Umbilical cord (tissue), 2 donors: ENCODE results near the gene EHF. TPM values are rescaled to one million over a fixed set of nuclear protein-coding genes. Genes with fewer than 3 reads are reported as not detected.

Source experiments
- DNase-seq: peaks from one replicate; pipeline ENCODE4 v3.0.0-alpha.2; 2015; ENCODE audit warnings: low spot score
- total RNA-seq: library from RNA; depleted of rRNA; stranded (reverse); fragments of >200 nt; gene quantifications from one replicate; pipeline ENCODE4 v1.2.3, GENCODE V29; 2014; ENCODE audit warnings: low replicate concordance; ENCODE audit not compliant: insufficient read depth

The EHF gene
- total RNA-seq, 1 donor from 2014 or later: 6.3 TPM

- no peak for DNase-seq
Observed at GRCh38 chr11:34601609-34602008, 19.3 kb upstream of the EHF start.

- no peak for DNase-seq
Observed at GRCh38 chr11:34602245-34602644, 18.6 kb upstream of the EHF start.

GRCh38 chr11:34603129-34604001, 17.5 kb upstream of the EHF start:
- no peak for DNase-seq

- DNase-seq: no peak
Observed at GRCh38 chr11:34604145-34604544, 16.7 kb upstream of the EHF start.

GRCh38 chr11:34604911-34605310, 16.0 kb upstream of the EHF start:
- no peak for DNase-seq

GRCh38 chr11:34605481-34606325, 15.2 kb upstream of the EHF start:
- DNase-seq: no peak

GRCh38 chr11:34606326-34607120, 14.4 kb upstream of the EHF start:
- no peak for DNase-seq

GRCh38 chr11:34609187-34609751, 11.6 kb upstream of the EHF start:
- DNase-seq: no peak

GRCh38 chr11:34609850-34610249, 11.0 kb upstream of the EHF start:
- DNase-seq: no peak

- DNase-seq: no peak
Observed at GRCh38 chr11:34610324-34611041, 10.4 kb upstream of the EHF start.

GRCh38 chr11:34613015-34613414, 7.9 kb upstream of the EHF start:
- no peak for DNase-seq

- DNase-seq: peak; percentile 22
Observed at GRCh38 chr11:34613552-34614056, 7.3 kb upstream of the EHF start.

- DNase-seq: peak; percentile 75
Observed at GRCh38 chr11:34614344-34615104, 6.4 kb upstream of the EHF start.

- DNase-seq: no peak
Observed at GRCh38 chr11:34616086-34616485, 4.8 kb upstream of the EHF start.

GRCh38 chr11:34616830-34617504, 3.9 kb upstream of the EHF start:
- DNase-seq: no peak

GRCh38 chr11:34618406-34618805, 2.5 kb upstream of the EHF start:
- no peak for DNase-seq

- DNase-seq: peak; percentile 4
Observed at GRCh38 chr11:34619062-34619516, 1.8 kb upstream of the EHF start.

GRCh38 chr11:34620202-34620601, 691 bp upstream of the EHF start:
- DNase-seq: no peak

GRCh38 chr11:34621876-34622275, 983 bp downstream of the EHF start:
- no peak for DNase-seq
